MCF 10A (cell line): ENCODE results near the gene LIN54. TPM values are rescaled to one million over a fixed set of nuclear protein-coding genes. Genes with fewer than 3 reads are reported as not detected.

Source experiments
- BruUV-seq: library from RNA; stranded (reverse); fragments of 400-500 nt; replicated peaks from 2 replicates; lab custom pipeline; 2021; lab: Mats Ljungman, UMichigan
- CTCF ChIA-PET: fragments of 300-600 bp; sonication (Branson Sonifier 250); formaldehyde crosslinking; extraction: SDS; loops from one replicate; lab custom pipeline; 2021; ENCODE audit warnings: antibody characterized with exemption, inconsistent platforms; lab: Yijun Ruan, JAX
- POLR2A ChIA-PET: fragments of 300-600, 350-650 bp; sonication (Branson Sonifier 250); formaldehyde crosslinking; extraction: SDS; loops from one replicate; lab custom pipeline; 2020; ENCODE audit warnings: antibody characterized with exemption, inconsistent platforms; lab: Yijun Ruan, JAX
- DNase-seq: peaks from one replicate; pipeline ENCODE4 v3.0.0-alpha.2; 2018; ENCODE audit not compliant: unreplicated experiment
- H3K27ac Mint-ChIP-seq: one replicate; pipeline ENCODE4 v1.8.0; 2022; ENCODE audit warnings: mild to moderate bottlenecking, low read depth, mixed read lengths; ENCODE audit not compliant: unreplicated experiment
- H3K27me3 Mint-ChIP-seq: one replicate; pipeline ENCODE4 v1.8.0; 2022; ENCODE audit warnings: mixed read lengths; ENCODE audit not compliant: insufficient read depth, unreplicated experiment
- H3K36me3 Mint-ChIP-seq: one replicate; pipeline ENCODE4 v1.8.0; 2022; ENCODE audit warnings: mild to moderate bottlenecking, moderate library complexity, mixed read lengths; ENCODE audit not compliant: insufficient read depth, unreplicated experiment
- H3K4me1 Mint-ChIP-seq: one replicate; pipeline ENCODE4 v1.8.0; 2022; ENCODE audit warnings: mixed read lengths; ENCODE audit not compliant: insufficient read depth, unreplicated experiment
- H3K4me3 Mint-ChIP-seq: one replicate; pipeline ENCODE4 v1.8.0; 2022; ENCODE audit warnings: mild to moderate bottlenecking, moderate library complexity, mixed read lengths; ENCODE audit not compliant: unreplicated experiment
- H3K9me3 Mint-ChIP-seq: one replicate; pipeline ENCODE4 v1.8.0; 2022; ENCODE audit warnings: mixed read lengths; ENCODE audit not compliant: unreplicated experiment
- CTCF ChIP-seq: fragments of 200-600 bp; IDR thresholded peaks from one replicate; pipeline ENCODE4 v1.8.0; 2022; ENCODE audit warnings: antibody characterized with exemption, mild to moderate bottlenecking; ENCODE audit not compliant: unreplicated experiment
- intact Hi-C: fragments of 100-400 bp; cut with micrococcal nuclease; formaldehyde crosslinking; loops from 2 replicates; pipeline ENCODE4 v1.14.1; 2022
- total RNA-seq: library from RNA; stranded (reverse); gene quantifications from 2 replicates; pipeline ENCODE4 v1.2.3, GENCODE V29; 2022

Gene LIN54
- total RNA-seq, 1 experiment from 2014 or later = 16.0 TPM

GRCh38 chr4:82900066-82900410 is 110.6 kb downstream of the LIN54 start:
- no peak overlapping the region for H3K27ac Mint-ChIP-seq
- ChIA-PET POLR2A (interaction anchor here (0.6 to 7.5 kb wide), 32 partner anchors 13 to 586 kb away, joined by 3 to 327 read pairs (median 4); partner anchors contain the start of genes COPS4, COQ2, HNRNPD and HNRNPDL), CTCF (interaction anchor here (0.8 to 2.4 kb wide), 8 partner anchors 8 to 531 kb away, joined by 3 to 6 read pairs (median 4); no protein-coding TSS in a partner anchor)
- intact Hi-C loops = loop anchor here (1.0 to 5.0 kb wide), 3 partner anchors 9 to 382 kb away; partner anchors contain the start of genes COQ2 and SEC31A
- DNase-seq = no peak
- no peak overlapping the region for H3K4me3 Mint-ChIP-seq
- H3K27me3 Mint-ChIP-seq = no peaks in the 10 kb centered on the region
- H3K9me3 Mint-ChIP-seq = no peaks in the 10 kb centered on the region
- peaks cover 26% of the 10 kb centered on the region for H3K36me3 Mint-ChIP-seq
- peaks cover 5% of the 10 kb centered on the region for H3K4me1 Mint-ChIP-seq
- TF ChIP-seq CTCF = no peak
- BruUV-seq = TSS peak; percentile 59

GRCh38 chr4:82899374-82900065 is 111.1 kb downstream of the LIN54 start:
- DNase-seq = no peak
- POLR2A ChIA-PET = interaction anchor here (0.6 to 7.5 kb wide), 27 partner anchors 12 to 586 kb away, joined by 3 to 327 read pairs (median 4); partner anchors contain the start of genes COPS4, COQ2, HNRNPD and HNRNPDL
- Mint-ChIP-seq H3K4me1 (peaks cover 8% of the 10 kb centered on the region), H3K9me3 (no peaks in the 10 kb centered on the region), H3K4me3 (no peak overlapping the region), H3K36me3 (peaks cover 31% of the 10 kb centered on the region), H3K27ac (no peak overlapping the region), H3K27me3 (no peaks in the 10 kb centered on the region)
- intact Hi-C loops = loop anchor here (1.0 to 5.0 kb wide), 3 partner anchors 8 to 383 kb away; partner anchors contain the start of genes COQ2 and SEC31A
- no peak for TF ChIP-seq CTCF
- CTCF ChIA-PET = interaction anchor here (0.6 to 2.4 kb wide), 13 partner anchors 8 to 530 kb away, joined by 3 to 8 read pairs (median 3); partner anchors contain the start of gene COPS4
- no TSS peak for BruUV-seq

GRCh38 chr4:82898322-82899243 is 112.0 kb downstream of the LIN54 start:
- CTCF ChIA-PET = interaction anchor here (0.6 to 2.4 kb wide), 14 partner anchors 14 to 1386 kb away, joined by 3 to 8 read pairs (median 4); partner anchors contain the start of gene COPS4
- Mint-ChIP-seq H3K4me3 (no peak overlapping the region), H3K4me1 (peaks cover 12% of the 10 kb centered on the region), H3K27me3 (no peaks in the 10 kb centered on the region), H3K9me3 (no peaks in the 10 kb centered on the region), H3K27ac (no peak overlapping the region), H3K36me3 (peaks cover 40% of the 10 kb centered on the region)
- no TSS peak for BruUV-seq
- intact Hi-C loops = loop anchor here (1.0 kb wide), 1 partner anchor 46 kb away; no protein-coding TSS in a partner anchor
- POLR2A ChIA-PET = interaction anchor here (0.7 to 7.5 kb wide), 16 partner anchors 11 to 527 kb away, joined by 3 to 327 read pairs (median 9); partner anchors contain the start of genes COPS4, COQ2, HNRNPD and HNRNPDL
- TF ChIP-seq CTCF = peak; percentile 43
- peak; percentile 58 for DNase-seq
